SK-N-SH (cell line): ENCODE results near the gene KRTAP20-2. TPM values are rescaled to one million over a fixed set of nuclear protein-coding genes. Genes with fewer than 3 reads are reported as not detected.

Source experiments
- CTCF ChIA-PET: fragments of 300-600, 350-600 bp; formaldehyde crosslinking; extraction: SDS; loops from one replicate; lab custom pipeline; 2021; lab: Yijun Ruan, JAX
- POLR2A ChIA-PET: fragments of 350-600 bp; sonication (Branson Sonifier 250); formaldehyde crosslinking; extraction: SDS; loops from one replicate; lab custom pipeline; 2020; ENCODE audit warnings: antibody characterized with exemption, inconsistent platforms; lab: Yijun Ruan, JAX
- DNase-seq: peaks from one replicate; pipeline ENCODE4 v3.0.0; 2012
- H2AFZ ChIP-seq: fragments of 200-600 bp; sonication (generic); 2 replicates; pipeline ENCODE4 v1.8.1; 2016; ENCODE audit warnings: antibody characterized with exemption, mild to moderate bottlenecking, low read depth
- H3F3A ChIP-seq: fragments of 200-600 bp; sonication (generic); replicated peaks from 2 replicates; pipeline ENCODE3; 2016; ENCODE audit warnings: antibody characterized with exemption, mild to moderate bottlenecking; ENCODE audit not compliant: insufficient read depth
- H3K27ac ChIP-seq, 2 experiments: fragments of 200-500 bp in 1 of 2; fragments of 200-600 bp in 1 of 2; sonication (Bioruptor generic) in 1 of 2; sonication (generic), shearing (Covaris generic) in 1 of 2; 2 replicates each; pipeline versions ENCODE4 v1.5.1 to v1.6.1; 2014 to 2016; ENCODE audit warnings: low read depth in 2 of 2, inconsistent platforms in 1 of 2, low read length in 1 of 2, mild to moderate bottlenecking in 1 of 2, mixed read lengths in 1 of 2
- H3K27me3 ChIP-seq: fragments of 200-600 bp; sonication (generic), shearing (Covaris generic); 2 replicates; pipeline ENCODE4 v1.6.1; 2016; ENCODE audit warnings: mixed run types; ENCODE audit not compliant: insufficient read depth
- H3K36me3 ChIP-seq, 2 experiments: fragments of 200-500 bp in 1 of 2; fragments of 200-600 bp in 1 of 2; sonication (Bioruptor generic) in 1 of 2; sonication (generic) in 1 of 2; replicated peaks in 1 of 2; 2 replicates each; pipeline versions ENCODE3 to v1.5.1; 2014 to 2016; ENCODE audit warnings: low read length in 1 of 2, mild to moderate bottlenecking in 1 of 2; ENCODE audit not compliant: insufficient read depth in 2 of 2, control insufficient read depth in 1 of 2
- H3K4me1 ChIP-seq, 2 experiments: fragments of 200-500 bp in 1 of 2; fragments of 200-600 bp in 1 of 2; sonication (Bioruptor generic) in 1 of 2; sonication (generic), shearing (Covaris generic) in 1 of 2; 2 replicates each; pipeline versions ENCODE4 v1.5.1 to v1.6.1; 2014 to 2016; ENCODE audit warnings: low read depth in 1 of 2, low read length in 1 of 2, mixed run types in 1 of 2; ENCODE audit not compliant: insufficient read depth in 2 of 2, control insufficient read depth in 1 of 2
- H3K4me2 ChIP-seq: fragments of 200-600 bp; sonication (generic), shearing (Covaris generic); 2 replicates; pipeline ENCODE4 v1.6.1; 2017; ENCODE audit warnings: mixed run types
- H3K4me3 ChIP-seq, 2 experiments: fragments of 200-500 bp in 1 of 2; fragments of 200-600 bp in 1 of 2; sonication (Bioruptor generic) in 1 of 2; sonication (generic), shearing (Covaris generic) in 1 of 2; 2 replicates each; pipeline versions ENCODE4 v1.5.1 to v1.8.1; 2014 to 2016; ENCODE audit warnings: low read depth in 2 of 2, inconsistent platforms in 1 of 2, low read length in 1 of 2, mild to moderate bottlenecking in 1 of 2, mixed read lengths in 1 of 2, moderate library complexity in 1 of 2
- H3K79me2 ChIP-seq: fragments of 200-600 bp; sonication (generic); 2 replicates; pipeline ENCODE4 v1.8.1; 2017; ENCODE audit warnings: mild to moderate bottlenecking; ENCODE audit not compliant: insufficient read depth
- H3K9ac ChIP-seq: fragments of 200-600 bp; sonication (generic); 2 replicates; pipeline ENCODE4 v1.6.1; 2017; ENCODE audit warnings: mixed run types
- H3K9me2 ChIP-seq: fragments of 200-600 bp; sonication (generic); 2 replicates; pipeline ENCODE4 v1.6.1; 2017; ENCODE audit warnings: mixed run types
- H3K9me3 ChIP-seq: fragments of 200-600 bp; sonication (generic); 2 replicates; pipeline ENCODE4 v1.6.1; 2017; ENCODE audit warnings: mixed run types, mild to moderate bottlenecking, moderate library complexity
- H4K20me1 ChIP-seq: fragments of 200-600 bp; sonication (generic); 2 replicates; pipeline ENCODE4 v1.6.1; 2017; ENCODE audit warnings: mild to moderate bottlenecking, mixed run types; ENCODE audit not compliant: insufficient read depth
- CHD2 ChIP-seq: fragments of 150-350 bp; IDR thresholded peaks from 2 replicates; pipeline ENCODE4 v1.6.1; 2018; ENCODE audit warnings: low read length; ENCODE audit not compliant: partially characterized antibody
- ELF1 ChIP-seq: IDR thresholded peaks from 2 replicates; pipeline ENCODE4 v1.4.0; 2012
- EP300 ChIP-seq, 2 experiments: IDR thresholded peaks; 2 replicates each; pipeline versions ENCODE4 v1.4.0 to v1.6.1; 2012; ENCODE audit warnings: borderline replicate concordance in 1 of 2, low read depth in 1 of 2, low read length in 1 of 2
- FOSL2 ChIP-seq: IDR thresholded peaks from 2 replicates; pipeline ENCODE4 v1.4.0; 2012; ENCODE audit warnings: low read depth, mild to moderate bottlenecking, moderate library complexity, borderline replicate concordance
- FOXM1 ChIP-seq: IDR thresholded peaks from 2 replicates; pipeline ENCODE4 v1.4.0; 2012; ENCODE audit warnings: low read depth, mild to moderate bottlenecking
- GABPA ChIP-seq: IDR thresholded peaks from 2 replicates; pipeline ENCODE4 v1.4.0; 2012; ENCODE audit warnings: low read depth, mild to moderate bottlenecking
- GATA2 ChIP-seq: sonication (generic); formaldehyde crosslinking; IDR thresholded peaks from 2 replicates; pipeline ENCODE4 v1.5.0; 2020; ENCODE audit warnings: mild to moderate bottlenecking, missing genetic modification reagents
- JUND ChIP-seq: IDR thresholded peaks from 2 replicates; pipeline ENCODE4 v1.4.0; 2012
- MXI1 ChIP-seq: IDR thresholded peaks from 2 replicates; pipeline ENCODE4 v1.6.1; 2012; ENCODE audit warnings: mild to moderate bottlenecking, low read depth, low read length, improper control_type of control experiment
- RAD21 ChIP-seq: IDR thresholded peaks from 2 replicates; pipeline ENCODE4 v1.6.1; 2012; ENCODE audit warnings: mild to moderate bottlenecking, low read length
- RFX5 ChIP-seq: IDR thresholded peaks from 2 replicates; pipeline ENCODE4 v1.6.1; 2012; ENCODE audit warnings: mild to moderate bottlenecking, improper control_type of control experiment, low read length
- SIN3A ChIP-seq: IDR thresholded peaks from 2 replicates; pipeline ENCODE4 v1.6.1; 2012; ENCODE audit warnings: low read depth, mild to moderate bottlenecking, low read length, moderate library complexity, borderline replicate concordance
- TAF1 ChIP-seq: IDR thresholded peaks from 2 replicates; pipeline ENCODE4 v1.6.1; 2012; ENCODE audit warnings: low read depth, mild to moderate bottlenecking, low read length, moderate library complexity, borderline replicate concordance
- TCF12 ChIP-seq: IDR thresholded peaks from 2 replicates; pipeline ENCODE4 v1.4.0; 2012
- TEAD4 ChIP-seq: IDR thresholded peaks from 2 replicates; pipeline ENCODE4 v1.4.0; 2012; ENCODE audit warnings: mild to moderate bottlenecking, borderline replicate concordance; ENCODE audit not compliant: insufficient read depth
- WGBS: methylation state at CpG from one replicate; pipeline ENCODE4 v1.1.6; 2017; ENCODE audit warnings: low lambda C conversion rate; 5-methylcytosine and 5-hydroxymethylcytosine counted together
- polyA plus RNA-seq, 3 experiments: library from polyadenylated mRNA; depleted of rRNA; stranded (reverse); fragments of >200 nt; gene quantifications; 2 replicates each; pipeline ENCODE4 v1.2.3, GENCODE V29; 2012
- TF ChIP-seq, protein P1 (sequence below): IDR thresholded peaks from 2 replicates; pipeline ENCODE4; 2012
- TF ChIP-seq, protein P2 (sequence below): fragments of 150-350 bp; IDR thresholded peaks from 2 replicates; pipeline ENCODE4 v1.6.1; 2017; ENCODE audit warnings: antibody characterized with exemption, low read length, low read depth, borderline replicate concordance
- TF ChIP-seq, protein P3 (sequence below): IDR thresholded peaks from 2 replicates; pipeline ENCODE4 v1.4.0; 2012; ENCODE audit warnings: low read depth, borderline replicate concordance
- TF ChIP-seq, protein P4 (sequence below): IDR thresholded peaks from 2 replicates; pipeline ENCODE4 v1.4.0; 2012; ENCODE audit warnings: low read depth, borderline replicate concordance
- TF ChIP-seq, protein P5 (sequence below): IDR thresholded peaks from 2 replicates; pipeline ENCODE4 v1.6.1; 2012; ENCODE audit warnings: mild to moderate bottlenecking, low read depth, low read length, moderate library complexity

Gene KRTAP20-2
- polyA plus RNA-seq, 1 of the 3 experiments (the other 2 are of a cell fraction) = not detected

DNA sequence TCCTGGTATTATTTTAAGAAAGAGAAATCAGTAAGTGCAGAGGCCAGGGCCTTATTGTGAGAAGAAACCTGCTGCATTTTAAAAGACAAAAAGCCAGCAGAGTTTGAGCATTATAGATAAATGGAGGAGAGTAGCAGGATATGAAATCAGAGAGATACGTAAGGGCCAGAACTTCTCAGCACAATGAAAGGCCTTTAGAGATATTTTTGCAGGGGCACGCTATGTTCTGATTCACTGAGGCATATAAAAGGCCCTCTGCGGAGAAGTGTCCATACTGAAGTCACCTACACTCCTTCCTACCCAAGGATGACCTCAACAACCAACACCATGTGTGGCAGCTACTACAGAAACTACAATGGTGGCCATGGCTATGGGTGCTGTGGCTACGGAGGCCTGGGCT is 42.9 kb upstream of the KRTAP20-2 start, which contains the start of gene KRTAP6-3:
KRTAP6-3 (plus strand) TSS at position 301 of the 400 bp plus-strand sequence; CDS start at position 307, 6 bp downstream.
- H3K9me3 ChIP-seq = no peaks in the 10 kb centered on the region
- H3K27me3 ChIP-seq = no peaks in the 10 kb centered on the region
- H3K79me2 ChIP-seq = no peaks in the 10 kb centered on the region
- no peaks in the 10 kb centered on the region for H3F3A ChIP-seq
- H3K4me2 ChIP-seq = no peak within 1 kb of the TSS
- no peaks in the 10 kb centered on the region for H4K20me1 ChIP-seq
- no peaks in the 10 kb centered on the region for H3K9me2 ChIP-seq
- no peak within 1 kb of the TSS for H3K27ac ChIP-seq
- CTCF ChIA-PET = no interaction called here
- POLR2A ChIA-PET = no interaction called here
- H3K4me3 ChIP-seq = no peak within 1 kb of the TSS
- no peaks in the 10 kb centered on the region for H3K4me1 ChIP-seq
- no peak for DNase-seq
- no peak within 1 kb of the TSS for H3K9ac ChIP-seq
- no peak within 1 kb of the TSS for H2AFZ ChIP-seq
- no peaks in the 10 kb centered on the region for H3K36me3 ChIP-seq
- 2% methylated on average over 3 of the region's 4 CpGs for WGBS
- no peak for TF ChIP-seq RFX5
- no peak for TF ChIP-seq TCF12
- TF ChIP-seq TEAD4 = no peak
- no peak for TF ChIP-seq TAF1
- TF ChIP-seq, protein P1, sequence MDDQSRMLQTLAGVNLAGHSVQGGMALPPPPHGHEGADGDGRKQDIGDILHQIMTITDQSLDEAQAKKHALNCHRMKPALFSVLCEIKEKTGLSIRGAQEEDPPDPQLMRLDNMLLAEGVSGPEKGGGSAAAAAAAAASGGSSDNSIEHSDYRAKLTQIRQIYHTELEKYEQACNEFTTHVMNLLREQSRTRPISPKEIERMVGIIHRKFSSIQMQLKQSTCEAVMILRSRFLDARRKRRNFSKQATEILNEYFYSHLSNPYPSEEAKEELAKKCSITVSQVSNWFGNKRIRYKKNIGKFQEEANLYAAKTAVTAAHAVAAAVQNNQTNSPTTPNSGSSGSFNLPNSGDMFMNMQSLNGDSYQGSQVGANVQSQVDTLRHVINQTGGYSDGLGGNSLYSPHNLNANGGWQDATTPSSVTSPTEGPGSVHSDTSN = no peak
- TF ChIP-seq, protein P2, sequence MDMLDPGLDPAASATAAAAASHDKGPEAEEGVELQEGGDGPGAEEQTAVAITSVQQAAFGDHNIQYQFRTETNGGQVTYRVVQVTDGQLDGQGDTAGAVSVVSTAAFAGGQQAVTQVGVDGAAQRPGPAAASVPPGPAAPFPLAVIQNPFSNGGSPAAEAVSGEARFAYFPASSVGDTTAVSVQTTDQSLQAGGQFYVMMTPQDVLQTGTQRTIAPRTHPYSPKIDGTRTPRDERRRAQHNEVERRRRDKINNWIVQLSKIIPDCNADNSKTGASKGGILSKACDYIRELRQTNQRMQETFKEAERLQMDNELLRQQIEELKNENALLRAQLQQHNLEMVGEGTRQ = no peak
- no peak for TF ChIP-seq CHD2
- TF ChIP-seq, protein P3, sequence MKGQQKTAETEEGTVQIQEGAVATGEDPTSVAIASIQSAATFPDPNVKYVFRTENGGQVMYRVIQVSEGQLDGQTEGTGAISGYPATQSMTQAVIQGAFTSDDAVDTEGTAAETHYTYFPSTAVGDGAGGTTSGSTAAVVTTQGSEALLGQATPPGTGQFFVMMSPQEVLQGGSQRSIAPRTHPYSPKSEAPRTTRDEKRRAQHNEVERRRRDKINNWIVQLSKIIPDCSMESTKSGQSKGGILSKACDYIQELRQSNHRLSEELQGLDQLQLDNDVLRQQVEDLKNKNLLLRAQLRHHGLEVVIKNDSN = no peak
- TF ChIP-seq ELF1 = no peak
- TF ChIP-seq SIN3A = no peak
- no peak for TF ChIP-seq JUND
- TF ChIP-seq, protein P4, sequence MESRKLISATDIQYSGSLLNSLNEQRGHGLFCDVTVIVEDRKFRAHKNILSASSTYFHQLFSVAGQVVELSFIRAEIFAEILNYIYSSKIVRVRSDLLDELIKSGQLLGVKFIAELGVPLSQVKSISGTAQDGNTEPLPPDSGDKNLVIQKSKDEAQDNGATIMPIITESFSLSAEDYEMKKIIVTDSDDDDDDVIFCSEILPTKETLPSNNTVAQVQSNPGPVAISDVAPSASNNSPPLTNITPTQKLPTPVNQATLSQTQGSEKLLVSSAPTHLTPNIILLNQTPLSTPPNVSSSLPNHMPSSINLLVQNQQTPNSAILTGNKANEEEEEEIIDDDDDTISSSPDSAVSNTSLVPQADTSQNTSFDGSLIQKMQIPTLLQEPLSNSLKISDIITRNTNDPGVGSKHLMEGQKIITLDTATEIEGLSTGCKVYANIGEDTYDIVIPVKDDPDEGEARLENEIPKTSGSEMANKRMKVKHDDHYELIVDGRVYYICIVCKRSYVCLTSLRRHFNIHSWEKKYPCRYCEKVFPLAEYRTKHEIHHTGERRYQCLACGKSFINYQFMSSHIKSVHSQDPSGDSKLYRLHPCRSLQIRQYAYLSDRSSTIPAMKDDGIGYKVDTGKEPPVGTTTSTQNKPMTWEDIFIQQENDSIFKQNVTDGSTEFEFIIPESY = no peak
- TF ChIP-seq RAD21 = no peak

DNA sequence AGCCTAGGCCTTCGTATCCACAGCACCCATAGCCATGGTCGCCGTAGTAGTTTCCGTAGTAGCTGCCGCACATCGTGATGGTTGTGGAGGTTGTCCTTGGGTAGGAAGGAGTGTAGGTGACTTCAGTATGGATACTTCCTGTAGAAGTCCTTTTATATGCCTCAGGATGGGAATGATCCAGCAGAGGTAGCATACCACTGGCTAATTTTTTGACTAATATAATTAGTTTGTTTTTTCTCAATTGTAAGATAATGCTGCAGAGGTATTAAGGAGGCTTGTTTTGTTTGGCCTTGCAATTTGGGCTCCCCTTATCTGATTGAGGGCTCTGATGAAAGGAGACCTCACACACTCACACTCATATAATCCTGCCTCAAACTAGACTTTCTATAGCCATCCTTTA is 36.2 kb upstream of the KRTAP20-2 start, which contains the start of gene KRTAP6-2:
KRTAP6-2 (minus strand) TSS at position 101 of the 400 bp plus-strand sequence; CDS start at position 73, 28 bp downstream.
- no peak within 1 kb of the TSS for H2AFZ ChIP-seq
- H3K9me3 ChIP-seq = no peaks in the 10 kb centered on the region
- H3K27ac ChIP-seq = no peak within 1 kb of the TSS
- no peaks in the 10 kb centered on the region for H3K79me2 ChIP-seq
- POLR2A ChIA-PET = no interaction called here
- H3K9ac ChIP-seq = no peak within 1 kb of the TSS
- H3K4me1 ChIP-seq = no peaks in the 10 kb centered on the region
- H3K27me3 ChIP-seq = no peaks in the 10 kb centered on the region
- H3K9me2 ChIP-seq = no peaks in the 10 kb centered on the region
- no peaks in the 10 kb centered on the region for H3K36me3 ChIP-seq
- H3K4me3 ChIP-seq = no peak within 1 kb of the TSS
- CTCF ChIA-PET = no interaction called here
- no peaks in the 10 kb centered on the region for H4K20me1 ChIP-seq
- no peak for DNase-seq
- H3K4me2 ChIP-seq = no peak within 1 kb of the TSS
- WGBS = no CpG with 5 or more reads among the region's 6 CpGs
- H3F3A ChIP-seq = no peaks in the 10 kb centered on the region
- no peak for TF ChIP-seq GATA2 (CRISPR knock-in tag)
- TF ChIP-seq, protein P5, sequence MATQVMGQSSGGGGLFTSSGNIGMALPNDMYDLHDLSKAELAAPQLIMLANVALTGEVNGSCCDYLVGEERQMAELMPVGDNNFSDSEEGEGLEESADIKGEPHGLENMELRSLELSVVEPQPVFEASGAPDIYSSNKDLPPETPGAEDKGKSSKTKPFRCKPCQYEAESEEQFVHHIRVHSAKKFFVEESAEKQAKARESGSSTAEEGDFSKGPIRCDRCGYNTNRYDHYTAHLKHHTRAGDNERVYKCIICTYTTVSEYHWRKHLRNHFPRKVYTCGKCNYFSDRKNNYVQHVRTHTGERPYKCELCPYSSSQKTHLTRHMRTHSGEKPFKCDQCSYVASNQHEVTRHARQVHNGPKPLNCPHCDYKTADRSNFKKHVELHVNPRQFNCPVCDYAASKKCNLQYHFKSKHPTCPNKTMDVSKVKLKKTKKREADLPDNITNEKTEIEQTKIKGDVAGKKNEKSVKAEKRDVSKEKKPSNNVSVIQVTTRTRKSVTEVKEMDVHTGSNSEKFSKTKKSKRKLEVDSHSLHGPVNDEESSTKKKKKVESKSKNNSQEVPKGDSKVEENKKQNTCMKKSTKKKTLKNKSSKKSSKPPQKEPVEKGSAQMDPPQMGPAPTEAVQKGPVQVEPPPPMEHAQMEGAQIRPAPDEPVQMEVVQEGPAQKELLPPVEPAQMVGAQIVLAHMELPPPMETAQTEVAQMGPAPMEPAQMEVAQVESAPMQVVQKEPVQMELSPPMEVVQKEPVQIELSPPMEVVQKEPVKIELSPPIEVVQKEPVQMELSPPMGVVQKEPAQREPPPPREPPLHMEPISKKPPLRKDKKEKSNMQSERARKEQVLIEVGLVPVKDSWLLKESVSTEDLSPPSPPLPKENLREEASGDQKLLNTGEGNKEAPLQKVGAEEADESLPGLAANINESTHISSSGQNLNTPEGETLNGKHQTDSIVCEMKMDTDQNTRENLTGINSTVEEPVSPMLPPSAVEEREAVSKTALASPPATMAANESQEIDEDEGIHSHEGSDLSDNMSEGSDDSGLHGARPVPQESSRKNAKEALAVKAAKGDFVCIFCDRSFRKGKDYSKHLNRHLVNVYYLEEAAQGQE = no peak
- no peak for TF ChIP-seq FOXM1
- TF ChIP-seq EP300 (IDR thresholded peaks at IDR 0.05; ENCODE audit: borderline replicate concordance in 1 of 2, low read depth in 1 of 2, low read length in 1 of 2) = no peak
- TF ChIP-seq, protein P2 = no peak
- no peak for TF ChIP-seq CHD2
- no peak for TF ChIP-seq MXI1
- TF ChIP-seq GABPA = no peak
- no peak for TF ChIP-seq FOSL2
